Effector memory CD8-positive, alpha-beta T cell (primary cell): ENCODE measurements around the gene NPIPA2.
A peak's percentile ranks its signal among the peaks of the same experiment; 100 is the strongest.
"Not testable (repeated sequence)": the region's sequence is repeated elsewhere in the genome, so short reads cannot be mapped to it uniquely, and the experiment has no call there.

Source experiments
- ATAC-seq: fragments of 150-1000 bp; cut with Tn5 transposase; replicated peaks from 2 replicates; pipeline ENCODE4 v1.10.0; 2021; ENCODE audit warnings: mild to moderate bottlenecking, moderate library complexity
- DNase-seq, 3 experiments: peaks; one replicate each; pipeline ENCODE4 v3.0.0; 2021
- H3K27ac Mint-ChIP-seq, 2 donors: one replicate each; pipeline ENCODE4 v1.8.0; 2022; ENCODE audit warnings: mild to moderate bottlenecking in 2 of 2, mixed read lengths in 2 of 2, moderate library complexity in 2 of 2
- H3K27me3 Mint-ChIP-seq, 2 donors: one replicate each; pipeline ENCODE4 v1.8.0; 2022; ENCODE audit warnings: mixed read lengths in 2 of 2
- H3K36me3 Mint-ChIP-seq: one replicate; pipeline ENCODE4 v1.8.0; 2022; ENCODE audit warnings: mild to moderate bottlenecking, moderate library complexity, mixed read lengths; ENCODE audit not compliant: insufficient read depth
- H3K4me1 Mint-ChIP-seq, 2 donors: one replicate each; pipeline ENCODE4 v1.8.0; 2022; ENCODE audit warnings: low read depth in 2 of 2, mixed read lengths in 2 of 2
- H3K4me3 Mint-ChIP-seq, 2 donors: one replicate each; pipeline ENCODE4 v1.8.0; 2022; ENCODE audit warnings: mild to moderate bottlenecking in 2 of 2, mixed read lengths in 2 of 2, moderate library complexity in 2 of 2
- H3K9me3 Mint-ChIP-seq, 2 donors: one replicate each; pipeline ENCODE4 v1.8.0; 2022; ENCODE audit warnings: mixed read lengths in 2 of 2
- total RNA-seq, 9 experiments: gene quantifications; one replicate each; lab custom pipeline; 2026; lab: John Stamatoyannopoulos, UW

NPIPA2 gene
- 0 to 0.19 (median 0) reads per million in 9 experiments for total RNA-seq

GRCh38 chr16:14742273-14743128 lies at the start of gene NPIPA2:
Gene NPIPA2 (plus strand): TSS chr16:14742533. CDS start chr16:14748066, 5,533 bp downstream.
- not testable (repeated sequence) for DNase-seq, H3K36me3 Mint-ChIP-seq, H3K27ac Mint-ChIP-seq, H3K4me1 Mint-ChIP-seq, H3K27me3 Mint-ChIP-seq, H3K9me3 Mint-ChIP-seq, H3K4me3 Mint-ChIP-seq
- peak; percentile 99 for ATAC-seq

DNA sequence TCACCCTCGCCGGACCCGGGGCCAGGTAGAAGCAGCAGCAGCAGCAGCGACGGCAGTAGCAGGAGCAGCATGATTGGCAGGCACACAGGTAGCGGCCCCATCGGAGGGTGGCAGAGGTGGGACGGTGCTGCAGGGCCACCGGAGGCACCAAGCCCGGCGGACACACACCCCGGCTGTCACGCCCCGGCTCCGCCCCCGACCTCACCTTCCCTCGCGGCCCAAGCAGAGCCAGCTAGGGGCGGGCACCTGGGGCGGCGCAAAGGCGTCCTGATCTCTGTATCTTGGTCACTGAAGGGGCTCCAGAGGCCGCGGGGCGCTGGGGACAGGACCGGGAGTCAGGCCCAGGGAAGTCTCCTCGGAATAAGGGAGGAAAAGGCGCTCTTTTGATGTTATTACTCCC lies 48.2 kb upstream of the NPIPA2 start, which contains the start of gene PLA2G10:
PLA2G10 (minus strand) TSS at position 180 of the 400 bp plus-strand sequence; CDS start at position 101, 79 bp downstream.
- H3K4me1 Mint-ChIP-seq, ATAC-seq, H3K27me3 Mint-ChIP-seq, H3K36me3 Mint-ChIP-seq, H3K27ac Mint-ChIP-seq, DNase-seq, H3K4me3 Mint-ChIP-seq, H3K9me3 Mint-ChIP-seq: not testable (repeated sequence)

DNA sequence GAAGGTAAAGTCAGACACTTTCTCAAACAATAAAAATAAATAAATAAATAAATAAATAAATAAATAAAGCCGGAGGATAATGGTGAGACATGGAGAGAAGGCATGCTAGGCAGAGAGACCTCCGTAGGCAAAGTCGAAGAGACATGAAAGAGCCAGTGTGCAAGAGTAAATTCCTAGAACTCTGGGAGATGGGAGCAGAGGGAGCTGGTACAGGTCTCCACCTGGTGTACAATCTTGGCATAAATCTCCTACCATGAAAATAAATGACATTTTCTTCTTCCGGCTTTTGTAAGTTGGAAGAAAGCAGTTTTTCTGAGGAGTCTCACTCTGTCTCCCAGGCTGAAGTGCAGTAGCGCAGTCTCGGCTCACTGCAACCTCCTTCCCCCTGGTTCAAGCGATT lies 40.5 kb upstream of the NPIPA2 start:
- not testable (repeated sequence) for H3K27me3 Mint-ChIP-seq, DNase-seq, H3K4me3 Mint-ChIP-seq, H3K9me3 Mint-ChIP-seq, ATAC-seq, H3K4me1 Mint-ChIP-seq, H3K27ac Mint-ChIP-seq, H3K36me3 Mint-ChIP-seq

DNA sequence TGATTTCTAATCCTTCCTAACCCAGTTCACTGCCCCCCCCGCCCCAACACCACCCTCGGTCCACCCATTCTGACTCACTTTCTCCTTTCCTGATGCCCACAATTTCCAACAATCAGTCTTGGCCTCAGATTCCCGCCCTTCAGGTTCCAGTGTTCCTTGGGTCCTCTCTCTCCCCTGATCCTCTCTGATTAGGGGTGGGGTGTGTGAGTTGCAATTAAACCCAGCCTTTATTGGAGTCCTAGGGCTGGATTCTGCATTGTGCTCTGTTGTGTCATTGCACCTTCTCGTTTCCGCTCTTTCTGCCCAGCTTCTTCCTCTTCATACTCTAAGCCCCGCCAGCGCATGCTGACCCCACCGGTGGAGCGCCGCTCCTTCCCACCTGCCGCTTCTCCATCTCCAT lies 39.7 kb upstream of the NPIPA2 start:
- H3K4me1 Mint-ChIP-seq, H3K27me3 Mint-ChIP-seq, H3K9me3 Mint-ChIP-seq, H3K4me3 Mint-ChIP-seq, DNase-seq, H3K27ac Mint-ChIP-seq, H3K36me3 Mint-ChIP-seq: not testable (repeated sequence)
- ATAC-seq = peak; percentile 2

- peak; percentile 98 for ATAC-seq
- H3K9me3 Mint-ChIP-seq, DNase-seq, H3K36me3 Mint-ChIP-seq, H3K27ac Mint-ChIP-seq, H3K27me3 Mint-ChIP-seq, H3K4me1 Mint-ChIP-seq, H3K4me3 Mint-ChIP-seq: not testable (repeated sequence)
Measured at GRCh38 chr16:14703156-14704011, 38.9 kb upstream of the NPIPA2 start, which contains the start of gene NPIPA3. Gene NPIPA3 (plus strand): TSS chr16:14703411. CDS start chr16:14708944, 5,533 bp downstream.

- not testable (repeated sequence) for H3K4me3 Mint-ChIP-seq, H3K9me3 Mint-ChIP-seq, ATAC-seq, H3K36me3 Mint-ChIP-seq, H3K27ac Mint-ChIP-seq, DNase-seq, H3K4me1 Mint-ChIP-seq, H3K27me3 Mint-ChIP-seq
Measured at GRCh38 chr16:14733233-14733632, 9.1 kb upstream of the NPIPA2 start.

- not testable (repeated sequence) for H3K27ac Mint-ChIP-seq, H3K9me3 Mint-ChIP-seq, H3K4me1 Mint-ChIP-seq, H3K27me3 Mint-ChIP-seq, ATAC-seq, H3K36me3 Mint-ChIP-seq, DNase-seq, H3K4me3 Mint-ChIP-seq
Measured at GRCh38 chr16:14740832-14741385, 1.4 kb upstream of the NPIPA2 start.

- not testable (repeated sequence) for H3K4me1 Mint-ChIP-seq, H3K4me3 Mint-ChIP-seq, H3K9me3 Mint-ChIP-seq, DNase-seq, H3K36me3 Mint-ChIP-seq, H3K27me3 Mint-ChIP-seq, ATAC-seq, H3K27ac Mint-ChIP-seq
Measured at GRCh38 chr16:14741794-14742193, 539 bp upstream of the NPIPA2 start.

DNA sequence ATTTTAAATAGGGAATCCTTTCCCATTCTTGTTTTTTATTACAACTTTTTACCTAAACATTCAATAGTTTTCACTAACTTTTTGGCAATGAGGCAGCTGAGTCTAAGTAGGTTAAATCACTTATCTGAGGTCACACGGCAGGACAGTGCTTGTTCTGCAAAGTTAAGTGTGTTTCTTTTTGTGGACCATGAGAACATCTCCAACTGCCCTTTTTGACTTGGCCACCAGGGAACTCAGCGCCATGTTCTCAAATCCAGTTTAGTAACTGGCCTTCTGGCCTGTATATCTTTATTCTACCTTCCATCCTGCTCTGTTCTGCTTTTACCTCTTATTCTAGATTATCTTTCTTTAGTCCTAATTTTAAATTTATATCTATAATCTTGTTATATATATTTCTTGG lies 31.3 kb downstream of the NPIPA2 start:
- not testable (repeated sequence) for H3K27me3 Mint-ChIP-seq, H3K36me3 Mint-ChIP-seq, H3K27ac Mint-ChIP-seq, H3K4me1 Mint-ChIP-seq, H3K9me3 Mint-ChIP-seq, ATAC-seq, H3K4me3 Mint-ChIP-seq, DNase-seq

DNA sequence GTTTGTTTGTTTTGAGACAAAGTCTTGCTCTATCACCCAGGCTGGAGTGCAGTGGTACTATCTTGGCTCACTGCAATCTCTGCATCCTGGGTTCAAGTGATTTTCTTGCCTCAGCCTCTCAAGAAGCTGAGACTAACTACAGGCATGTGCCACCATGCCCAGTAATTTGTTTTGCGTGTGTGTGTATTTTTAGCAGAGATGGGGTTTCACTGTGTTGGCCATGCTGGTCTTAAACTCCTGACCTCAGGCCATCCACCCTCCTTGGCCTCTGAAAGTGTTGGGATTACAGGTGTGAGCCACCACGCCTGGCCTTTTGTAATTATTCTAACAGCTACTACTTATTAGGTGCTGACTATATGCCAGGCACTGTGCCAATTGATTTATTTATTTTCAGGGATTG lies 33.3 kb downstream of the NPIPA2 start:
- ATAC-seq, DNase-seq, H3K4me3 Mint-ChIP-seq, H3K27ac Mint-ChIP-seq, H3K9me3 Mint-ChIP-seq, H3K36me3 Mint-ChIP-seq, H3K4me1 Mint-ChIP-seq, H3K27me3 Mint-ChIP-seq: not testable (repeated sequence)

DNA sequence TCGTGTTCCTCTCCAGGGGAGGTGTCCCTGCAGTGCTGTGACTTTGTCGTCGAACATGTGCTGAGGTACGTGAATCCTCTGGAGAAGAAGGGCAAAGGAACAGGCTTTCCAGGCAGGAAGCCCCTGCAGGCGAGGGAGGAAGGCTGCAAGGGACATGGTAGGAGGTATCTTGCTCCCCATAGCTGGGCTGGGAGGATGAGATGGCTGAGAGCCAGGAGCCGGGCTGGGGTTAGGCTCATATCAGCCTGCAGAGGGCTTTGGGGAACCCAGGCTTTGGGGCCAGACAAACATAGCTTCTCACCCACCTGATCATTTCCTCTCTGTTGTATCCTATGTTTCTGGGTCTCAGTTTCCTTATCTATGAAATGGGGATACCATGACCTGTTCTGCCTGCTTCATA lies 34.4 kb downstream of the NPIPA2 start:
- not testable (repeated sequence) for ATAC-seq, H3K4me1 Mint-ChIP-seq, H3K36me3 Mint-ChIP-seq, H3K27ac Mint-ChIP-seq, DNase-seq, H3K9me3 Mint-ChIP-seq, H3K27me3 Mint-ChIP-seq, H3K4me3 Mint-ChIP-seq

DNA sequence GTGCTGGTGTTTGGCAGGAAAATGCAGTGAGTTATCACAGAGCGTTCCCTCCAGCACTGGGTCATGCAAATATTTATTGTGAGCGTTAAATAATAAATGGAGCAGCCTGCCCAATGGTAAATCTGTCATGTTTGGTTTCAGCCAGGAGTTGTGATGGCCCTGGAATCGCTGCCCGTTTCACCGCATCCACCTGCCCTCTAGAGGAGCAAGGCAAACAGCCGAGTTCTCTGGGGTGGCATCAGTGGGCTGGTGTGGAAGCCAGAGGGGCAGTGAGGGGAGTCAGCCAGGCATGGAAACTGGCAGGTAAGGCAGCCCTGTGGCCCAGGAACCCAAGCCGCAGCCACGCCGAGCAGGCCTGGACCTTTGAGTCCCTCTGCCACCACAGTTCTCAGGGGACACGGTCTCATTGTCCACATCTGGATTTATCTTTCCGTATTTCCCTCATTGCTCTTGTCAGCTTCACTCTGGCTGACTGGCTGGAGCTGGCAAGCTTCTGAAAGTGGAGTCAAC lies 37.1 kb downstream of the NPIPA2 start:
- H3K36me3 Mint-ChIP-seq, H3K4me1 Mint-ChIP-seq, H3K4me3 Mint-ChIP-seq, H3K27me3 Mint-ChIP-seq, H3K9me3 Mint-ChIP-seq, H3K27ac Mint-ChIP-seq, DNase-seq, ATAC-seq: not testable (repeated sequence)

DNA sequence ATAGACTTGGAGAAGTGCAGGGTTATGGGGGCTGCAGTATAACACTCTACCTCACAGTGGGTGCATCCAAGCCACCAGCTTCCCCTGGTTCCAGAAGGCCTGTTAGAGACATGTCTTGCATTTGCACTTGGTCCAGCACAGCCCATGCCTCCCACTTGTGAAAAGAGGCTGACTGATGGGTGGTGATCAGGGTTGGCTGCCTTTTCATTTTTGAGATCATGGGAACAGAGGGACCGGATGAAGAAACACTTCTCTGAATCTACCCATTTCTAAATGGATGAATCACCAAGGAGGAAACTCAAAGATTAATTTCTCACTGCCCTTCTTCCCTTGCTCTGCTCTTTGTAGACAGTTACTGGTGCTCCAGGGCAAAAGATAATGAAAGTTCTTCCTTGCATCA lies 43.8 kb downstream of the NPIPA2 start:
- not testable (repeated sequence) for H3K4me3 Mint-ChIP-seq, DNase-seq, H3K27me3 Mint-ChIP-seq, ATAC-seq, H3K9me3 Mint-ChIP-seq, H3K4me1 Mint-ChIP-seq, H3K27ac Mint-ChIP-seq, H3K36me3 Mint-ChIP-seq
